Muscle layer of colon (tissue), 2 donors: Measurements from ENCODE around the gene TBC1D25.

Experiments
- H3K27ac ChIP-seq: one replicate; pipeline ENCODE4 v1.7.0; 2013; ENCODE audit warnings: low read depth, mild to moderate bottlenecking, low read length, moderate library complexity
- H3K27me3 ChIP-seq, 2 donors: one replicate each; pipeline ENCODE4 v1.7.0; 2013; ENCODE audit warnings: low read length in 2 of 2, mild to moderate bottlenecking in 2 of 2; ENCODE audit not compliant: insufficient read depth in 2 of 2, control insufficient read depth in 1 of 2
- H3K36me3 ChIP-seq: one replicate; pipeline ENCODE4 v1.7.0; 2013; ENCODE audit warnings: mild to moderate bottlenecking, low read length; ENCODE audit not compliant: insufficient read depth
- H3K4me1 ChIP-seq: one replicate; pipeline ENCODE4 v1.7.0; 2013; ENCODE audit warnings: mild to moderate bottlenecking, low read length; ENCODE audit not compliant: insufficient read depth
- H3K4me3 ChIP-seq, 2 donors: one replicate each; pipeline ENCODE4 v1.7.0; 2013; ENCODE audit warnings: low read length in 2 of 2, low read depth in 1 of 2, mild to moderate bottlenecking in 1 of 2, moderate library complexity in 1 of 2
- H3K9ac ChIP-seq: one replicate; pipeline ENCODE4 v1.7.0; 2013; ENCODE audit warnings: low read length
- H3K9me3 ChIP-seq: one replicate; pipeline ENCODE4 v1.7.0; 2013; ENCODE audit warnings: mild to moderate bottlenecking, low read length
- donor health status: abdominal sarcoma.
- donor health status: Adenocarcinoma of cecum.

The TBC1D25 gene

GRCh38 chrX:48611703-48612102 lies 72.2 kb downstream of the TBC1D25 start:
- no peaks in the 10 kb centered on the region for H3K4me1 ChIP-seq
- no peaks in the 10 kb centered on the region for H3K9me3 ChIP-seq
- H3K27me3 ChIP-seq, result peaks cover 0 to 4% of the 10 kb centered on the region in 2 donors
- H3K27ac ChIP-seq, result no peak overlapping the region
- no peak overlapping the region for H3K9ac ChIP-seq
- no peak overlapping the region for H3K4me3 ChIP-seq
- H3K36me3 ChIP-seq, result no peaks in the 10 kb centered on the region
